A673 (cell line): Measurements from ENCODE around the gene RBM34.

Experiments used
- EZH2 ChIP-seq: fragments of 200-600 bp; sonication (generic); IDR thresholded peaks from 2 replicates; pipeline ENCODE4 v1.6.1; 2017; ENCODE audit warnings: borderline replicate concordance, low read depth, mild to moderate bottlenecking, mixed read lengths, antibody characterized with exemption, low read length; ENCODE audit not compliant: poor library complexity, severe bottlenecking
- TF ChIP-seq, protein P1 (sequence below): fragments of 300-800, 200-600 bp; sonication (generic); conservative IDR thresholded peaks from 2 replicates; pipeline ENCODE4 v1.5.1; 2017; ENCODE audit warnings: low read depth, mild to moderate bottlenecking, antibody characterized with exemption, low read length, moderate library complexity, mixed read lengths

DNA sequence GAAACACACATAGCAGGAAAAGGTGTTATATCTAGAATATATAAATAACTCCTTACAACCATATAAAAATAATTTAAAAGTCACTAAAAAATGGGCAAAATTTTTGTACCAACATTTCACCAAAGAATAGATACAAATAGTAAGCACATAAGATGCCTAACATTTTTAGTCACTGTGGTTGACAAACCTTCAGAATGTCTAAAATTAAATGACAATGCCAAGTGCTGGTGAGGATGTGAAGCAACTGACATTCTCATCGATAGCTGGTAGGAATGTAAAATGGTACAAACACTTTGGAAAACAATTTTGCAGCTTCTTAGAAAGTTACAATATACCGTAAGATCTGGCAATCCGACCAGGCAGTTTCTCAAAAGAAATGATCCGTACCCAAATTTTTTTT is 18.1 kb downstream of the RBM34 start:
- TF ChIP-seq, protein P1, sequence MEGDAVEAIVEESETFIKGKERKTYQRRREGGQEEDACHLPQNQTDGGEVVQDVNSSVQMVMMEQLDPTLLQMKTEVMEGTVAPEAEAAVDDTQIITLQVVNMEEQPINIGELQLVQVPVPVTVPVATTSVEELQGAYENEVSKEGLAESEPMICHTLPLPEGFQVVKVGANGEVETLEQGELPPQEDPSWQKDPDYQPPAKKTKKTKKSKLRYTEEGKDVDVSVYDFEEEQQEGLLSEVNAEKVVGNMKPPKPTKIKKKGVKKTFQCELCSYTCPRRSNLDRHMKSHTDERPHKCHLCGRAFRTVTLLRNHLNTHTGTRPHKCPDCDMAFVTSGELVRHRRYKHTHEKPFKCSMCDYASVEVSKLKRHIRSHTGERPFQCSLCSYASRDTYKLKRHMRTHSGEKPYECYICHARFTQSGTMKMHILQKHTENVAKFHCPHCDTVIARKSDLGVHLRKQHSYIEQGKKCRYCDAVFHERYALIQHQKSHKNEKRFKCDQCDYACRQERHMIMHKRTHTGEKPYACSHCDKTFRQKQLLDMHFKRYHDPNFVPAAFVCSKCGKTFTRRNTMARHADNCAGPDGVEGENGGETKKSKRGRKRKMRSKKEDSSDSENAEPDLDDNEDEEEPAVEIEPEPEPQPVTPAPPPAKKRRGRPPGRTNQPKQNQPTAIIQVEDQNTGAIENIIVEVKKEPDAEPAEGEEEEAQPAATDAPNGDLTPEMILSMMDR = no peak
- TF ChIP-seq EZH2 = no peak
